HG03045 (cell line): ENCODE measurements around the gene LAMA5.

Experiments used
- ATAC-seq: cut with Tn5 transposase; IDR thresholded peaks from one replicate; pipeline ENCODE4 v1.9.1; 2021; ENCODE audit warnings: mild to moderate bottlenecking, moderate library complexity; ENCODE audit not compliant: unreplicated experiment

LAMA5 gene

GRCh38 chr20:62318400-62319345, 48.4 kb downstream of the LAMA5 start:
- ATAC-seq: no peak

- no peak for ATAC-seq
These were observed 49.9 kb downstream of the LAMA5 start for GRCh38 chr20:62317167-62317655.

GRCh38 chr20:62316331-62317166, 50.6 kb downstream of the LAMA5 start:
- no peak for ATAC-seq

GRCh38 chr20:62315773-62316172, 51.3 kb downstream of the LAMA5 start:
- no peak for ATAC-seq

DNA sequence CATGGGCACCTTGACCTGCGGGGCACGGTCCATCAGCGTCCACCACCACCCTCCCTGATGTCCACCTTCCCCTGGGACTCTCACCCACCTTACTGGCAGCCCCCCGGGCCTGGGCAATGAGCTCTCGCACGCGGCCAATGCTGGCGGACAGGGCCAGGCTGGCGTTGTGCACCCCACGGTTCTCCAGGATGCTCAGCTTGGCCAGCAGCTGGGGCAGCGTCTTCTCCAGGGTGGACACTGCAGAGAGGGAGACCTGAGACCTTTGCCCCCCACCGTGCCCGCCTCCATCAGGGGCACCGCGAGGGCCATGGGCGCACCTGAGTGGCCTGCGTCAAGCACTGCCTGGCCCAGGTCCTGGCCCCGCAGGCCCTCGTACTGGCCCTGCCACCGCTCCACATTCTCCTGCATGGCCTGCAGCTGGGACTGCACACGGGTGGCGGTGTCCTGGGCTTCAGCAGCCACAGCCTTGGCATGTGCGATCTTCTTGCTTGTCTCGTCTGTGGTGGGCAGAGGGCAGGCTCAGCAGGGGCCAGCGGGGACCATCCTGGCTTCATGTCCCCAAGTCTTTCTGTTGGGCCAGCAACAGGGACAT, 52.3 kb downstream of the LAMA5 start:
- ATAC-seq: no peak

- ATAC-seq: no peak
These were observed 52.8 kb downstream of the LAMA5 start for GRCh38 chr20:62314339-62314638.

- ATAC-seq: no peak
These were observed 53.4 kb downstream of the LAMA5 start for GRCh38 chr20:62313460-62314338.

- ATAC-seq: no peak
These were observed 54.1 kb downstream of the LAMA5 start for GRCh38 chr20:62313021-62313420.

DNA sequence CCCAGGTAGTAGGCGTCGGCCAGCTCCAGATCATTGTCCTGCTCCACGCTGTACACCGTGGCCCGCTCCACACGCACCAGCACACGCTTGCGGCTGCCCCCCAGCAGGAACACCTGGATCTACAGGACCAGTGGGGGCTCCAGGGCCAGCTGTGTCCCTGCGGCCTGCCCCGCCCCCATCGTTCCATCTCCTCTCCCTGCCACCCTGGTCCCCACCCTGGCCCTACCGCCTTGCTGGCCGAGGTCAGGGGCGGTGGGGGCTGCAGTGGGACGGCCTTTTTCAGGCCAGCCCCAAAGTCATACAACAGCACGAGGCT, 54.5 kb downstream of the LAMA5 start:
- no peak for ATAC-seq

- no peak for ATAC-seq
These were observed 55.1 kb downstream of the LAMA5 start for GRCh38 chr20:62311832-62312661.

DNA sequence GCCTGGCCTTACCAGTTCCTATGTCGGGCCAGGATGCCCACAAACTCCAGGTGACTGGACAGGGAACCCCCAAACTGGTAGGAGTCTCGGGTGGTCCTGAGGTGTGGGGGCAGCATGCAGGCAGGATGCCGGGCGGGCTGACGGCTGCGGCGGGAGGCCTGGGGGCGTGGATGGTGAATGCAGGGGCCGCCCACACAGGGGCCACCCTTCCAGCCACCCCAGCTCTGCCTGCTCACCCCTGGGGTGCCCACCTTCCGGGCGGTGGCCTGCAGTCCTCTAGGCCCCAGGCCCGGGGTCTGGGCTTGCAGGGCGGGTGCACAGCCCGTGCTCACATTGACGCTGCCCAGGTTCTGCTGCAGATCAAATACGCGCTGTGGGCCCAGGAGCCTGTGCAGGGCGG, 56.0 kb downstream of the LAMA5 start:
- no peak for ATAC-seq

DNA sequence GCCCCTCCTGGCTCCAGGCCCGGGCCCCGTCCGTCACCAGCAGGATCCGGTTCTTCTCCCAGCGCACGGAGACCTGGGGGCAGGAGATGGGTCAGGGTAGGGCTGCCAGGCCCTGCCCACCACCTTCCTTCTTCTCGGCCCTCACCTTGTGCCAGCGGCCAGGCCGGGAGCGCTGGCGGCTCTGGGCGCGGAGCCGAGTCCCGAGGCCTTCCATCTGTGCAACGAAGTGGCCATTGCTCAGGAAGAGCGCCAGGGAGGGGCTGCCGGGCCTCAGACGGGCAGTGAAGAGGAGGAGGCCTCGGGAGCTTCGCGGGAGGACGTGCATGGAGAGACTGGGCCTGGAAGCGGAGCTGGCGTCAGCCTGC, 56.4 kb downstream of the LAMA5 start:
- no peak for ATAC-seq

DNA sequence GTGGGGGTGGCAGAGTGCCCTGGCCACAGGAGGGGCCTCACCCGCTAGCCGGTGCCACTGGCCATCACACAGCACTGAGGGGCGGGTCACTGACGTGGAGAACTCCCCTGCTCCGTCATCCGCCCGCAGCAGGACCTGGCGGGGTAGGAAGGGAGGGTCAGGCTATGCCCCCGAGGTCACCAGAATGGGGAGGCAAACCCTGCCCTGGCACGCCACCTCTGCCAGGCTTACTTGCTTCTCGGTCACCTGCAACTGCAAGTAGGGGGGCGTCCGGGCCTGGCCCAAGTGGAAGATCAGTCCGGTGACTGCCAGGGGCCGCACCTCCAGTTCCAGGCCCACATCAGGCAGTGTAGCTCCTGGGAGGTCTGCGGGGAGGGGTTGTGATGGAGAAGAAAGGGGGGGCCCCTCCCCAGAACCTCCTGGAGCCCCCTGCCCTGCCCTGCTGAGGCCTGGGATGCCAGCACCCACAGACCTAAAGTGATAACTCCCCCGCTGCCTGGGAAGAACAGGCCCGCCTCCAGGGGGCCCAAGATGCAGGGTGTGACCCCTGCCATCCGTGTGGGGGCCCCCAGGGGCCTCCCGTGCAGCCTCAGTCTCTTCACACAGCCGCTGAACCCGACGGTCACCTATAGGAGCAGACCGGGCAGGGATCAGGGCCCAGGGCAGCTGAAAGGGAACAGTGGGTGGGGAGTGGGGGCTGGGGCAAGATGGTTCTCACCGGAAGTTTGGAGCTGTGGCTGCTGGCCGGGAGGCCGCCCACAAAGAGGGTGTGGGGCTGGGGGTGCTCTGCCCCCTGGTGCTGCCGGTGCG, 57.0 kb downstream of the LAMA5 start:
- no peak for ATAC-seq

- no peak for ATAC-seq
These were observed 57.7 kb downstream of the LAMA5 start for GRCh38 chr20:62309198-62309944.

GRCh38 chr20:62308102-62308822, 58.9 kb downstream of the LAMA5 start:
- ATAC-seq: no peak

DNA sequence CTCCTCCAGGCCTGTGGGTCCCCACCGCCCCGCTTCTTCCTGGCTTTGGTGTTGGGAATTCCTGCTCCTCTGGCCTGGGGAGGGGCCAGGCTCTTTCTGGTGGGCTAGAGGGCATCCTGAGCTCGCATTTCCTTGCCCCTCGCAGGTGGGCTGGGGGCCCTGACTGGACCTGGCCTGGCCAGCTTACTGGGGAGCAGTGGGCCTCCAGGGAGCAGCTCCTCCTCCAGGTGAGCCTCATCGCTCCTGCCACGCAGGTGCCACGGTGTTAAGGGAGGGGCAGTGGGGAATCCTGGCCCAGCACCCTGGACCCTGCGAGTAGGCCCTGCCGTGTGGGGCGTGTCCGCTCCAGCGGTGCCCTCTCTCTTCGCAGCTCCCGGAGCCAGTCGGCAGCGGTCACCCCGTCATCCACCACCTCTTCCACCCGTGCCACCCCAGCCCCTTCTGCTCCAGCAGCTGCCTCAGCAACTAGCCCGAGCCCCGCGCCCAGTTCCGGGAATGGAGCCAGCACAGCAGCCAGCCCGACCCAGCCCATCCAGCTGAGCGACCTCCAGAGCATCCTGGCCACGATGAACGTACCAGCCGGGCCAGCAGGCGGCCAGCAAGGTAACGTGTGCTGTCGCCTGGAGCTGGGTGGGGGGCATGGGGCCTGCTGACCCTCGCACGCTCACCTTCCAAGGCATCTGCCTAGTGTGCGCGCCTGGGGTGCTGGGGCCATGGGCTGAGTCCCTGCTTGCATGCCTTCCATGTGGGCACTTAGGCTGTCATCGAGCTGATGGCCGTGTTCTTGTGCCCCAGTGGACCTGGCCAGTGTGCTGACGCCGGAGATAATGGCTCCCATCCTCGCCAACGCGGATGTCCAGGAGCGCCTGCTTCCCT, 59.6 kb downstream of the LAMA5 start:
- no peak for ATAC-seq
